ENCODE results near the gene AJAP1.

Gene AJAP1

DNA sequence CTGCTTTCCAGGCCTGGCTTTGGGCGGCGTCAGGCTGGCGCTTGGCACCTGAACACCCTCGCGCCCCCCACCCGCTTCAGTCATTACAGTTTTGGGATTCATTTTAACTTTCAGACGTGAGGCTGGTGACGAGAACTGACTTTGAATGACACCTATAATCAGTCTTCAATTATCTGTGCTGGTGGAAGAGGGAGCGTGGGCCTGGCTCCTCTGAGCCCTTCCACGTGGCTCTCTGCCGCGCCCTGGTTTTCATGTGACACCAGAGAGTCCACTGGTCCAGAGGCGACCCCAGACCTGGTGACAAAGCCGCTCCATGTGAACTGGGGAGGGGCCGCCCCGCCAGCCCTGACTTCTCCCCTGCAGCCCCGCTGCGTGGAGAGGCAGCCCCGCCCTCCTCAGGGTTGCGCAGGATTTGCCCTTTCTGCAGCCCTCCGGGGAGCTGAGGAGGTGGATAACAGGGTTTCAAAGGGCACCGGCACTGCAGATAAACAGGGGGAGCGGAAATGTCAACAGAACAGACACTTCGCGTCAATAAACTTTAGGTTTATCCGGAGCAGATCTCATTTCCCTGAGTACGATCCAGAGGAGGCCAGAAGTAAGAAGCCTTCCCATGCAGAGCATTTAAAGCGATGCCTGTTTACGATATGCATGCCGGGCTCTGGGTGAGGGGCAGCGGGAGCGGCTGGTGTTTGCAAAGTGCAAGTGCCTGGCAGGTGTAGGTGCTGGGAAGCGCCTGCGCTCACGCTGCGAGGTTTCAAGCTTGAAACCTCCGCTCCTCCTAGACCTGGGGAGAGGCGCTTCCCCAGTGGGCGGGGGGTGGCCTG is 56.4 kb downstream of the AJAP1 start:
- POLR2A ChIA-PET = no interaction called here
- TF ChIP-seq, protein P1, sequence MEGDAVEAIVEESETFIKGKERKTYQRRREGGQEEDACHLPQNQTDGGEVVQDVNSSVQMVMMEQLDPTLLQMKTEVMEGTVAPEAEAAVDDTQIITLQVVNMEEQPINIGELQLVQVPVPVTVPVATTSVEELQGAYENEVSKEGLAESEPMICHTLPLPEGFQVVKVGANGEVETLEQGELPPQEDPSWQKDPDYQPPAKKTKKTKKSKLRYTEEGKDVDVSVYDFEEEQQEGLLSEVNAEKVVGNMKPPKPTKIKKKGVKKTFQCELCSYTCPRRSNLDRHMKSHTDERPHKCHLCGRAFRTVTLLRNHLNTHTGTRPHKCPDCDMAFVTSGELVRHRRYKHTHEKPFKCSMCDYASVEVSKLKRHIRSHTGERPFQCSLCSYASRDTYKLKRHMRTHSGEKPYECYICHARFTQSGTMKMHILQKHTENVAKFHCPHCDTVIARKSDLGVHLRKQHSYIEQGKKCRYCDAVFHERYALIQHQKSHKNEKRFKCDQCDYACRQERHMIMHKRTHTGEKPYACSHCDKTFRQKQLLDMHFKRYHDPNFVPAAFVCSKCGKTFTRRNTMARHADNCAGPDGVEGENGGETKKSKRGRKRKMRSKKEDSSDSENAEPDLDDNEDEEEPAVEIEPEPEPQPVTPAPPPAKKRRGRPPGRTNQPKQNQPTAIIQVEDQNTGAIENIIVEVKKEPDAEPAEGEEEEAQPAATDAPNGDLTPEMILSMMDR (IDR thresholded peaks at IDR 0.05; ENCODE audit: control extremely low read depth, extremely low read depth, low read depth, missing control alignments) = no peak
- DNase-seq (ENCODE audit: extremely low spot score) = no peak
- CTCF ChIA-PET = no interaction called here

DNA sequence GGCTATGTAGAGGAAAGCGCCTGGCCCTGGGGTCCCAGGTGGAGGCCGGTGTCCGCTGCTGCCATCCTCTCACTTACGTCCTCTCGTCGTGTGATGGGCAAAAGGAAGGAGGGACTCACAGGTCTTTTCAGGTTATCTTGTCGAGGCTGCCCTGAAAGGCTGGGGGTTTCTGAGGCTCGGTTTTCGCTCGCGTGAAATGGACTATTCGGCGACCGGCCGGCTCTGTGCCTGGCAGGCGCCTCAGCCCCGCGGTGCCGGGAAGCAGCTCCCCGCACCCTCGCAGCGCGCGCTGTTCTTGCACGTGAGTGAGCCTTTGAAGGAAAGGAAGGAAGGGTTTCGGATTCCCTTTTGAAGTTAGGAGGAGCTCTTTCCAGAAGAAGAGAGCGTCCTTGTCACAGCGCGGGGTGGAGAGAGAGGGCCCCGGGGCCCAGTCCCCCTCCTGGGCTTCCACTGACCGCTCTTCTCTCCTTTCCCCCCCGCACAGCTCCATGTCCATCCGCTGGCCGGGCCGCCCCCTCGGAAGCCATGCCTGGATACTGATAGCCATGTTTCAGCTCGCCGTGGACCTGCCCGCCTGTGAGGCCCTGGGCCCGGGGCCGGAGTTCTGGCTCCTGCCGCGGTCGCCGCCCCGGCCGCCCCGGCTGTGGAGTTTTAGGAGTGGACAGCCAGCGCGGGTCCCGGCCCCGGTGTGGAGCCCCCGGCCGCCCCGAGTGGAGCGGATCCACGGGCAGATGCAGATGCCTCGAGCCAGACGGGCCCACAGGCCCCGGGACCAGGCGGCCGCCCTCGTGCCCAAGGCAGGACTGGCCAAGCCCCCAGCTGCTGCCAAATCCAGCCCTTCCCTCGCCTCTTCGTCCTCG is 57.2 kb downstream of the AJAP1 start:
- ChIA-PET POLR2A (no interaction called here), CTCF (no interaction called here)
- TF ChIP-seq, protein P1 (IDR thresholded peaks at IDR 0.05; ENCODE audit: control extremely low read depth, extremely low read depth, low read depth, missing control alignments) = no peak
- DNase-seq (ENCODE audit: extremely low spot score) = no peak

DNA sequence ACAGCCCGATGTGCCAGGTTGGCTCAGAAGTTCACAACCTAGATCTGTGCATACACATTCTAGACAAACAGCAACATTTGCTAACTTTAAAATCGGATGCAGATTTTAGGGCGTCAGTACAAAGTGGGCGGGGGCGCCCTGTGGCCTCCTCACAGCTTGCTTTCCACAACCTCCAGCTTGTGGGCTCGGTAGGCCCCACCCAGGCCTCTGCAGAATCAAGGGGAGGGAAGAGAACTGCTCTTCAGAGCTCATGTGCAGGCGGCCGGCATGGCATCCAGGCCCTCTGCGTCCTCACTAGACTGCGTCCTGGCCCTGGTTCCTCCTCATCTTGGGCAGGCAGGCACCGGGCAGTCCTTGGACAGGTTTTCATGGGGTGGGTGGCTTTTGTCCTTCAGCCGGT is 59.3 kb downstream of the AJAP1 start:
- TF ChIP-seq, protein P1 (IDR thresholded peaks at IDR 0.05; ENCODE audit: control extremely low read depth, extremely low read depth, low read depth, missing control alignments) = no peak
- CTCF ChIA-PET = no interaction called here
- POLR2A ChIA-PET = no interaction called here
- no peak for DNase-seq (ENCODE audit: extremely low spot score)

DNA sequence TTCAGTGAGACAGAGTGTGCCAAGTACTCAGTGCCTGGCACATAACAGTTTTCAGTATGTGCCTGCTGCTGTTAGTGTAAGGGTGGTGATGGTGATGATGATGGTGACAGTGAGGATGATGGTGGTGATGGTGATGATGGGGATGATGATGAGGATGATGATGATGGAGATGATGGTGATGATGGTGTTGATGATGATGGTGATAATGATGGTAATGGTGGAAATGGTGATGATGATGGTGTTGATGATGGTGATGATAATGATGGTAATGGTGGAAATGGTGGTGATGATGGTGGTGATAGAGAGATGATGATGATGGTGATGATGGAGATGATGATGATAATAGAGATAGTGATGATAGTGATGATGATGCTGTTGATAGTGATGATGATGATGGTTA is 62.0 kb downstream of the AJAP1 start:
- DNase-seq (ENCODE audit: extremely low spot score) = no peak
- TF ChIP-seq, protein P1 (IDR thresholded peaks at IDR 0.05; ENCODE audit: control extremely low read depth, extremely low read depth, low read depth, missing control alignments) = no peak
- ChIA-PET POLR2A (no interaction called here), CTCF (interaction anchor here (0.9 kb wide), 1 partner anchor 10 kb away, joined by 3 read pairs; no protein-coding TSS in a partner anchor)

DNA sequence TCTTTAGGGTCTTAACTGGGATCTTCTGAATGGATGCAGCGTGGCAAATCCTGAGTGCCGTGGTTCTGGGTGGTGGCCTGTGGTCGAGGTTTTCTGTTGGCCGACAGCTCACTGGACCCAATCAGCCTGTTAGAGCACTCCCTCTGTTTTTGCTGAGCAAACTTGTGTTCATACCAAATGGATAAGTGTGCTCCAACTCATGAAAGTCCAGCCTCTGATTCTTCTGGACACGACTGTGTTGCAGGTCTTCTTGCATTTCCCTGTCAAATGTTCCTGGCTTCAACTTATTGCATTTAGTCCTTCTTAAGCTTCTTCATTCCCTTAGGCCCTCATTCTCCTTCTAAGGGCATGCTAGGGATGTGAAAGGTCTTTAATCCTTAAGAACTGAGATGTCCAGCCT is 63.7 kb downstream of the AJAP1 start:
- ChIA-PET CTCF (no interaction called here), POLR2A (no interaction called here)
- TF ChIP-seq, protein P1 (IDR thresholded peaks at IDR 0.05; ENCODE audit: control extremely low read depth, extremely low read depth, low read depth, missing control alignments) = no peak
- no peak for DNase-seq (ENCODE audit: extremely low spot score)

DNA sequence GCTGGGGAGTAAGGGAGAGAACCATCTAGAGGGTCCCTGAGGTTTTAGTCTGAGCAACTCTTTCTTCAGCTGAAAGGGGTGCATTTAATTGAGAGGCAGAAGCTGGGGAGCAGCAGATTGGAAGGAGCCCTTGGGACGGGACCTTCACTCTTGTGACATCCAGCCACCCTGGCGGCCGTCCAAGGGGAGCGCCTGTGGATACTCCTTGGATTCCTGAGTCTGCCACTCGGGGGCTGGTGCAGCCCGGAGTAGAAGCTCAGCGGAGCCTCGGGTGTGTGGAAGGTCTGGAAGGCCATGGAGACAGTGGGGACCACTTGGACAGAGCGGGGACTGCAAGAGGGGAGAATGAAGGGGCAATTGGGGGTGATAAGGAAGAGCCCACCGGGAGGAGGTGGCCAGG is 68.7 kb downstream of the AJAP1 start:
- no peak for DNase-seq (ENCODE audit: extremely low spot score)
- CTCF ChIA-PET = interaction anchor here (1.5 kb wide), 1 partner anchor 13 kb away, joined by 3 read pairs; no protein-coding TSS in a partner anchor
- POLR2A ChIA-PET = interaction anchor here (0.6 kb wide), 1 partner anchor 516 kb away, joined by 3 read pairs; no protein-coding TSS in a partner anchor
- TF ChIP-seq, protein P1 (IDR thresholded peaks at IDR 0.05; ENCODE audit: control extremely low read depth, extremely low read depth, low read depth, missing control alignments) = no peak

Data from GM10248 (cell line).